Mesenchymal stem cell (in vitro differentiated cells and primary cell): Measurements from ENCODE around the gene DIPK1A.

ENCODE experiments used
- DNase-seq: peaks from one replicate; pipeline ENCODE4 v3.0.0-alpha.2; 2013
- H2AFZ ChIP-seq: one replicate; pipeline ENCODE4 v1.6.1; 2013; ENCODE audit warnings: low read depth, mild to moderate bottlenecking, control low read depth, inconsistent platforms, low read length, moderate library complexity
- H2AK5ac ChIP-seq: 2 replicates; pipeline ENCODE4 v1.6.1; 2013; ENCODE audit warnings: low read length, moderate library complexity, mild to moderate bottlenecking, inconsistent platforms; ENCODE audit not compliant: severe bottlenecking
- H2BK120ac ChIP-seq: one replicate; pipeline ENCODE4 v1.6.1; 2013; ENCODE audit warnings: low read depth, mild to moderate bottlenecking, inconsistent platforms, low read length, moderate library complexity
- H2BK12ac ChIP-seq, 2 experiments: one replicate each; pipeline ENCODE4 v1.6.1; 2013; ENCODE audit warnings: inconsistent platforms in 2 of 2, low read length in 2 of 2, mild to moderate bottlenecking in 2 of 2, moderate library complexity in 2 of 2, control low read depth in 1 of 2
- H2BK15ac ChIP-seq: one replicate; pipeline ENCODE4 v1.6.1; 2013; ENCODE audit warnings: mild to moderate bottlenecking, low read depth, inconsistent platforms; ENCODE audit not compliant: poor library complexity, severe bottlenecking
- H2BK5ac ChIP-seq: 2 replicates; pipeline ENCODE4 v1.6.1; 2013; ENCODE audit warnings: low read depth, mild to moderate bottlenecking, low read length, control low read depth, inconsistent platforms; ENCODE audit not compliant: poor library complexity, severe bottlenecking
- H3K14ac ChIP-seq, 2 experiments: one replicate each; pipeline ENCODE4 v1.6.1; 2013; ENCODE audit warnings: inconsistent platforms in 2 of 2, low read length in 2 of 2, control low read depth in 1 of 2, mild to moderate bottlenecking in 1 of 2, moderate library complexity in 1 of 2
- H3K18ac ChIP-seq, 2 experiments: one replicate each; pipeline ENCODE4 v1.6.1; 2013; ENCODE audit warnings: inconsistent platforms in 2 of 2, low read length in 2 of 2, control low read depth in 1 of 2, low read depth in 1 of 2, mild to moderate bottlenecking in 1 of 2
- H3K23ac ChIP-seq, 2 experiments: one replicate each; pipeline ENCODE4 v1.6.1; 2013; ENCODE audit warnings: inconsistent platforms in 2 of 2, low read length in 2 of 2, mild to moderate bottlenecking in 2 of 2, moderate library complexity in 2 of 2, control low read depth in 1 of 2
- H3K27ac ChIP-seq: 2 replicates; pipeline ENCODE4 v1.5.1; 2013; ENCODE audit warnings: mild to moderate bottlenecking, moderate library complexity, low read length, control low read depth, inconsistent platforms; ENCODE audit not compliant: poor library complexity, severe bottlenecking
- H3K27me3 ChIP-seq, 2 experiments: 2 replicates each; pipeline versions ENCODE4 v1.6.1 to v1.7.0; 2013; ENCODE audit warnings: low read length in 2 of 2, mild to moderate bottlenecking in 2 of 2, moderate library complexity in 2 of 2, control low read depth in 1 of 2, inconsistent platforms in 1 of 2; ENCODE audit not compliant: control insufficient read depth in 1 of 2, insufficient read depth in 1 of 2
- H3K36me3 ChIP-seq, 2 experiments: 2 replicates each; pipeline versions ENCODE4 v1.6.1 to v1.7.0; 2013; ENCODE audit warnings: low read length in 2 of 2, control low read depth in 1 of 2, inconsistent platforms in 1 of 2, low read depth in 1 of 2, mild to moderate bottlenecking in 1 of 2; ENCODE audit not compliant: insufficient read depth in 2 of 2, control insufficient read depth in 1 of 2
- H3K4ac ChIP-seq, 2 experiments: one replicate each; pipeline ENCODE4 v1.6.1; 2013; ENCODE audit warnings: inconsistent platforms in 2 of 2, low read length in 2 of 2, mild to moderate bottlenecking in 2 of 2, moderate library complexity in 2 of 2, control low read depth in 1 of 2, low read depth in 1 of 2
- H3K4me1 ChIP-seq: 2 replicates; pipeline ENCODE4 v1.6.1; 2013; ENCODE audit warnings: low read depth, low read length, control low read depth; ENCODE audit not compliant: control insufficient read depth, insufficient read depth
- H3K4me2 ChIP-seq: 2 replicates; pipeline ENCODE4 v1.6.1; 2013; ENCODE audit warnings: low read length, mild to moderate bottlenecking, inconsistent platforms; ENCODE audit not compliant: poor library complexity, severe bottlenecking
- H3K4me3 ChIP-seq, 2 experiments: 2 replicates each; pipeline versions ENCODE4 v1.5.1 to v1.7.0; 2013; ENCODE audit warnings: low read length in 2 of 2, mild to moderate bottlenecking in 2 of 2, control low read depth in 1 of 2, low read depth in 1 of 2; ENCODE audit not compliant: insufficient read depth in 1 of 2
- H3K79me1 ChIP-seq: replicated peaks from 2 replicates; pipeline ENCODE4 v1.6.1; 2013; ENCODE audit warnings: mild to moderate bottlenecking, control low read depth, low read length, inconsistent platforms; ENCODE audit not compliant: poor library complexity, severe bottlenecking
- H3K9ac ChIP-seq: 2 replicates; pipeline ENCODE4 v1.7.0; 2013; ENCODE audit warnings: mild to moderate bottlenecking, low read length, moderate library complexity
- H3K9me3 ChIP-seq: 2 replicates; pipeline ENCODE4 v1.7.0; 2013; ENCODE audit warnings: mild to moderate bottlenecking, low read length; ENCODE audit not compliant: control insufficient read depth
- H4K8ac ChIP-seq: one replicate; pipeline ENCODE4 v1.6.1; 2013; ENCODE audit warnings: inconsistent platforms, mild to moderate bottlenecking, low read length, moderate library complexity
- H4K91ac ChIP-seq: one replicate; pipeline ENCODE4 v1.6.1; 2013; ENCODE audit warnings: mild to moderate bottlenecking, low read length, inconsistent platforms
- WGBS: methylation state at CpG from one replicate; pipeline ENCODE4 v1.1.7; 2013; ENCODE audit warnings: mixed read lengths; 5-methylcytosine and 5-hydroxymethylcytosine counted together

The DIPK1A gene

GRCh38 chr1:92903765-92904164, 57.5 kb downstream of the DIPK1A start:
- Histone ChIP-seq H2AK5ac (no peak overlapping the region), H2AFZ (no peak overlapping the region), H3K4me1 (no peaks in the 10 kb centered on the region)

GRCh38 chr1:92902406-92902744, 58.9 kb downstream of the DIPK1A start:
- H3K18ac ChIP-seq, result no peak overlapping the region
- peaks cover 5% of the 10 kb centered on the region for H3K9me3 ChIP-seq
- H3K27me3 ChIP-seq, result no peaks in the 10 kb centered on the region
- H2BK120ac ChIP-seq, result no peak overlapping the region
- no peak overlapping the region for H2AFZ ChIP-seq
- H2BK5ac ChIP-seq, result no peak overlapping the region
- H2BK12ac ChIP-seq, result no peak overlapping the region
- H3K9ac ChIP-seq, result no peak overlapping the region
- DNase-seq, result no peak
- H2AK5ac ChIP-seq, result no peak overlapping the region
- H3K23ac ChIP-seq, result no peak overlapping the region
- H3K4me1 ChIP-seq, result no peaks in the 10 kb centered on the region
- H3K36me3 ChIP-seq, result no peaks in the 10 kb centered on the region
- H3K4me3 ChIP-seq, result no peak overlapping the region
- H2BK15ac ChIP-seq, result no peak overlapping the region
- H3K4me2 ChIP-seq, result no peak overlapping the region
- no peaks in the 10 kb centered on the region for H3K79me1 ChIP-seq
- H3K27ac ChIP-seq, result no peak overlapping the region
- no peak overlapping the region for H3K14ac ChIP-seq
- H4K91ac ChIP-seq, result no peak overlapping the region
- no peak overlapping the region for H4K8ac ChIP-seq
- 96% methylated on average over 1 of the region's 1 CpG for WGBS
- no peak overlapping the region for H3K4ac ChIP-seq

More at GRCh38 chr1:92903765-92904164, 57.5 kb downstream of the DIPK1A start:
- H3K18ac ChIP-seq, result no peak overlapping the region
- no peak overlapping the region for H3K4me2 ChIP-seq
- H3K27ac ChIP-seq, result no peak overlapping the region
- no peak overlapping the region for H2BK12ac ChIP-seq
- H3K9ac ChIP-seq, result no peak overlapping the region
- no peak for DNase-seq
- no peak overlapping the region for H3K4ac ChIP-seq
- H2BK15ac ChIP-seq, result no peak overlapping the region
- H3K14ac ChIP-seq, result no peak overlapping the region
- H3K79me1 ChIP-seq, result no peaks in the 10 kb centered on the region
- H3K9me3 ChIP-seq, result peaks cover 5% of the 10 kb centered on the region
- WGBS, result no CpG with 5 or more reads among the region's 1 CpG
- H3K36me3 ChIP-seq, result no peaks in the 10 kb centered on the region
- H3K4me3 ChIP-seq, result no peak overlapping the region
- H4K8ac ChIP-seq, result no peak overlapping the region
- H3K23ac ChIP-seq, result no peak overlapping the region
- no peaks in the 10 kb centered on the region for H3K27me3 ChIP-seq
- H4K91ac ChIP-seq, result no peak overlapping the region
- no peak overlapping the region for H2BK120ac ChIP-seq
- no peak overlapping the region for H2BK5ac ChIP-seq

DNA sequence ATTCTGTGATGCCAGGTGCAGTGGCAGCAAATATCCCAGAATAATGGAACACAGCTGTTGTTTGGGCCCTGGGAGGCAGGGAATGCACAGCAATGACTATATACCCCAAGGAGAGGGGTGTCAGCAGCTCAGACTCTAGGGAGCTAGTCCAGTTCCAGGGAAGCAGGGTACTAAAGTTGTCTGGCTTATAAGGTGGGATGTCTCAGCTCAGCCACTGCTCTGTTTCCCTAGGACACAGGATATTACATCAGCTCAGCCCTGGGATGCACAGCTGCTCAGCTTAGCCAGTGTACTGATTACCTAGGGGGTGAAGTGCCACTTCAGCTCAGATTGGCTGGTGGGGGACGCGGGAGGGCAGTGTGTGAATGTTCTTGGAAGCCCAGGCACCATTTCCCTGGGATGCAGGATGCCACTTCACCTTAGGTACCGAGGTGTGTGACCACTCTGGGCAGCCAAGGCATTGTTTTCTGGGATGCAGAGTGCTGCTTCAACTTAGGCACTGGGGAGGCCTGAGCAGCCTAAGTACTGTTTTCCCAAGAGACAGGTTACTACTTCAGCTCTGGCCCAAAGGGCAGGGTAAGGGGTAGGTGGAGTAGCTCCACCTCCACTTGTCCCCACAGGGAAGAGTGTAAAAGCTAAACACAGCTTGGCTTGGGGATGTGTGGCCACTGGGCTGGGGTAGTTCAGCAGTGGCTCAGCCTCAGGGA, 59.4 kb downstream of the DIPK1A start:
- H3K9ac ChIP-seq, result no peak overlapping the region
- no peak overlapping the region for H2BK15ac ChIP-seq
- no peak overlapping the region for H2BK5ac ChIP-seq
- H3K4ac ChIP-seq, result no peak overlapping the region
- 91% methylated on average over 3 of the region's 3 CpGs for WGBS
- H3K27ac ChIP-seq, result no peak overlapping the region
- H2AFZ ChIP-seq, result no peak overlapping the region
- no peak overlapping the region for H3K18ac ChIP-seq
- H3K27me3 ChIP-seq, result no peaks in the 10 kb centered on the region
- no peak overlapping the region for H2BK12ac ChIP-seq
- H3K4me3 ChIP-seq, result no peak overlapping the region
- no peak overlapping the region for H3K23ac ChIP-seq
- no peak overlapping the region for H2BK120ac ChIP-seq
- H3K4me1 ChIP-seq, result no peaks in the 10 kb centered on the region
- H3K14ac ChIP-seq, result peak overlapping the region in 1 of 2 experiments; percentile 55
- peaks cover 5% of the 10 kb centered on the region for H3K9me3 ChIP-seq
- H4K91ac ChIP-seq, result no peak overlapping the region
- no peak overlapping the region for H4K8ac ChIP-seq
- no peaks in the 10 kb centered on the region for H3K79me1 ChIP-seq
- no peak overlapping the region for H2AK5ac ChIP-seq
- no peak overlapping the region for H3K4me2 ChIP-seq
- no peak for DNase-seq
- no peaks in the 10 kb centered on the region for H3K36me3 ChIP-seq

DNA sequence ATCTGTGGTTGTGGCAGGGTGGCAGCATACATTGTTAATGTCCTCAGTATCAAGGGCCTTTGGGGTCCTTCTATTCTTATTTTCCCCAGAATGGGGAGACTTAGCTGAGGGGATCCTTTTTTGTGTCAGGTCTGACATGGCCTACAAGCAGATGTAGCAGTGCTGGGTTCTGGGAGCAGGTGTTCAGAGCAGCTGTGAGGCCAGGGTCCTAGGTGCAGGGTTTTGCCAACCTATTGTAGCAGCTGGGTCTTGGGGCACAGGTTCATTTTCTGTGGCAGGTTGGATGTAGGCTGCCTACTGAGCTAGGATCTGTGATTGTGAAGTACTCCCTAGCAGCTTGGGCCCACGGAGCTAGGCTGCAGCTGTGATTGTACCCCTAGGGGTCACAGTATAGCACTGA, 60.1 kb downstream of the DIPK1A start:
- H4K91ac ChIP-seq, result no peak overlapping the region
- no peak overlapping the region for H2AK5ac ChIP-seq
- no peak overlapping the region for H2BK15ac ChIP-seq
- no peak for DNase-seq
- H3K9ac ChIP-seq, result no peak overlapping the region
- no peak overlapping the region for H3K4ac ChIP-seq
- no peak overlapping the region for H2BK120ac ChIP-seq
- no peak overlapping the region for H4K8ac ChIP-seq
- H3K4me2 ChIP-seq, result no peak overlapping the region
- no peaks in the 10 kb centered on the region for H3K79me1 ChIP-seq
- peaks cover 5% of the 10 kb centered on the region for H3K9me3 ChIP-seq
- no peak overlapping the region for H3K27ac ChIP-seq
- no peaks in the 10 kb centered on the region for H3K4me1 ChIP-seq
- H3K23ac ChIP-seq, result no peak overlapping the region
- H3K18ac ChIP-seq, result no peak overlapping the region
- no peak overlapping the region for H3K14ac ChIP-seq
- no peak overlapping the region for H2BK12ac ChIP-seq
- H2BK5ac ChIP-seq, result no peak overlapping the region
- no peaks in the 10 kb centered on the region for H3K36me3 ChIP-seq
- H3K27me3 ChIP-seq, result no peaks in the 10 kb centered on the region
- H2AFZ ChIP-seq, result no peak overlapping the region
- WGBS, result 87% methylated on average over 1 of the region's 1 CpG
- no peak overlapping the region for H3K4me3 ChIP-seq
